Cardiac muscle cell (in vitro differentiated cells and primary cell): ENCODE results near the gene RPL26. TPM values are rescaled to one million over a fixed set of nuclear protein-coding genes. Genes with fewer than 3 reads are reported as not detected.

Experiments
- DNase-seq, 2 donors: peaks; one replicate each; pipeline versions ENCODE4 v3.0.0 to v3.0.0-alpha.2; 2010 to 2017; ENCODE audit warnings: low read depth in 1 of 2, low spot score in 1 of 2
- H3K27ac ChIP-seq: fragments of 200-600 bp; sonication (generic); 2 replicates; pipeline ENCODE4 v1.5.1; 2016
- H3K27me3 ChIP-seq: fragments of 200-600 bp; sonication (generic); 2 replicates; pipeline ENCODE4 v1.6.0; 2016; ENCODE audit warnings: control low read depth
- H3K36me3 ChIP-seq: fragments of 200-600 bp; sonication (generic); 2 replicates; pipeline ENCODE4 v1.5.1; 2016; ENCODE audit warnings: control low read depth
- H3K4me1 ChIP-seq: fragments of 200-600 bp; sonication (generic); 2 replicates; pipeline ENCODE4 v1.8.1; 2017; ENCODE audit warnings: low read depth, mild to moderate bottlenecking, mixed run types
- H3K4me3 ChIP-seq: fragments of 200-600 bp; sonication (generic); 2 replicates; pipeline ENCODE4 v1.5.1; 2016; ENCODE audit warnings: mild to moderate bottlenecking
- H3K9me3 ChIP-seq: fragments of 200-600 bp; sonication (generic); 2 replicates; pipeline ENCODE4 v1.5.1; 2017; ENCODE audit warnings: low read depth, mild to moderate bottlenecking, control low read depth
- CTCF ChIP-seq: IDR thresholded peaks from 2 replicates; pipeline ENCODE4 v1.5.1; 2012; ENCODE audit warnings: low read depth, mild to moderate bottlenecking, low read length
- polyA plus RNA-seq: library from polyadenylated mRNA; unstranded; fragments of >200 nt; fragmentation: Nextera tagmentation; extraction: Ambion mirVana; gene quantifications from 2 replicates; pipeline ENCODE4 v1.2.1, GENCODE V29; 2016
- total RNA-seq: library from RNA; depleted of rRNA; stranded (reverse); fragments of >200 nt; gene quantifications from 2 replicates; pipeline ENCODE4 v1.2.3, GENCODE V29; 2016

RPL26 gene
- total and polyA plus RNA-seq, 2 experiments from 2014 or later, result 486 to 3,276 TPM

GRCh38 chr17:8341456-8341855 lies 41.5 kb downstream of the RPL26 start:
- H3K4me1 ChIP-seq, result no peaks in the 10 kb centered on the region
- no peak overlapping the region for H3K27ac ChIP-seq
- no peaks in the 10 kb centered on the region for H3K36me3 ChIP-seq
- TF ChIP-seq CTCF, result no peak
- H3K4me3 ChIP-seq, result no peak overlapping the region
- H3K9me3 ChIP-seq, result no peaks in the 10 kb centered on the region
- DNase-seq, result no peak
- H3K27me3 ChIP-seq, result no peaks in the 10 kb centered on the region

- Histone ChIP-seq H3K4me3 (no peak within 1 kb of the TSS), H3K9me3 (no peaks in the 10 kb centered on the region), H3K27me3 (no peaks in the 10 kb centered on the region), H3K4me1 (no peaks in the 10 kb centered on the region), H3K27ac (no peak within 1 kb of the TSS), H3K36me3 (no peaks in the 10 kb centered on the region)
- TF ChIP-seq CTCF, result no peak
- DNase-seq, result no peak
Observed at GRCh38 chr17:8339540-8339939, 43.5 kb downstream of the RPL26 start, which contains the start of gene ODF4. ODF4 (plus strand) TSS chr17:8339840; CDS start chr17:8340052, 212 bp downstream.

GRCh38 chr17:8338753-8339140 lies 44.2 kb downstream of the RPL26 start:
- Histone ChIP-seq H3K4me1 (no peaks in the 10 kb centered on the region), H3K4me3 (no peak overlapping the region), H3K27ac (no peak overlapping the region), H3K9me3 (no peaks in the 10 kb centered on the region), H3K27me3 (no peaks in the 10 kb centered on the region), H3K36me3 (no peaks in the 10 kb centered on the region)
- TF ChIP-seq CTCF, result no peak
- DNase-seq, result no peak

GRCh38 chr17:8337802-8338752 lies 44.9 kb downstream of the RPL26 start:
- no peak for TF ChIP-seq CTCF
- H3K9me3 ChIP-seq, result no peaks in the 10 kb centered on the region
- no peaks in the 10 kb centered on the region for H3K27me3 ChIP-seq
- H3K4me1 ChIP-seq, result no peaks in the 10 kb centered on the region
- no peak for DNase-seq
- H3K27ac ChIP-seq, result no peak overlapping the region
- no peak overlapping the region for H3K4me3 ChIP-seq
- H3K36me3 ChIP-seq, result no peaks in the 10 kb centered on the region

DNA sequence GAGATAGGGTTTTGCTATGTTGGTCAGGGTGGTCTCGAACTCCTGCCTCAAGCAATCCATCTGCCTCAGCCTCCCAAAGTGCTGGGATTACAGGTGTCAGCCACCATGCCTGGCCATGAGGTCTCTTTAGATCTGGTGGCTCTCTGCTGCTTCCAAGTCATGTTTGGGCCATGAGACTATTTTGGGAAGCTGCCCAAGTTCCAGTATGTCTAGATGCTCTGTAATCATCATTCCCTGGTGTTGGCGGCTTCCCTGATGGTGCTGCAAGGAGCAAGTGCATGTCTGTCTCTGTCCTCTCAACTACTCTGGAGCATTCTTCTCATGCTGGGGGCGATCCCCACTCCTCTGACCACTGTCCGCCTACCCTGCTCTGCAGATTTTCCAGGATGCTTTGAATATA lies 49.7 kb downstream of the RPL26 start:
- Histone ChIP-seq H3K4me1 (no peaks in the 10 kb centered on the region), H3K4me3 (no peak overlapping the region), H3K36me3 (no peaks in the 10 kb centered on the region), H3K27me3 (no peaks in the 10 kb centered on the region), H3K9me3 (no peaks in the 10 kb centered on the region), H3K27ac (no peak overlapping the region)
- TF ChIP-seq CTCF, result no peak
- no peak for DNase-seq
